A673 (cell line): ENCODE data around the gene CXXC1. TPM values are rescaled to one million over a fixed set of nuclear protein-coding genes. Genes with fewer than 3 reads are reported as not detected.

Source experiments
- BruUV-seq: library from RNA; stranded (reverse); fragments of 400-500 nt; replicated peaks from 2 replicates; lab custom pipeline; 2021; lab: Mats Ljungman, UMichigan
- CTCF ChIA-PET: fragments of 300-600 bp; sonication (Branson Sonifier 250); formaldehyde crosslinking; loops from one replicate; lab custom pipeline; 2022; ENCODE audit warnings: antibody characterized with exemption; lab: Charles Lee
- POLR2A ChIA-PET: fragments of 300-600 bp; sonication (Branson Sonifier 250); formaldehyde crosslinking; loops from one replicate; lab custom pipeline; 2022; ENCODE audit warnings: antibody characterized with exemption; ENCODE audit not compliant: low non-redundant PET; lab: Charles Lee
- DNase-seq: peaks from one replicate; pipeline ENCODE4 v3.0.0-alpha.2; 2015; ENCODE audit warnings: low spot score
- H3K27ac ChIP-seq: fragments of 200-600 bp; sonication (generic); 2 replicates; pipeline ENCODE4 v1.5.1; 2016; ENCODE audit warnings: mixed run types, low read depth, mild to moderate bottlenecking, mixed read lengths, antibody characterized with exemption, low read length; ENCODE audit not compliant: poor library complexity, severe bottlenecking
- H3K27me3 ChIP-seq: fragments of 200-600 bp; sonication (generic); replicated peaks from 2 replicates; pipeline ENCODE4 v1.6.1; 2017; ENCODE audit warnings: mixed run types, low read depth, mild to moderate bottlenecking, mixed read lengths, antibody characterized with exemption, low read length; ENCODE audit not compliant: insufficient read depth, poor library complexity
- H3K36me3 ChIP-seq: fragments of 200-600 bp; sonication (generic); 2 replicates; pipeline ENCODE4 v1.6.1; 2016; ENCODE audit warnings: mixed run types, mild to moderate bottlenecking, mixed read lengths, antibody characterized with exemption, low read length; ENCODE audit not compliant: insufficient read depth, poor library complexity, severe bottlenecking
- H3K4me1 ChIP-seq: fragments of 200-600 bp; sonication (generic); 2 replicates; pipeline ENCODE4 v1.6.1; 2017; ENCODE audit warnings: mixed run types, mild to moderate bottlenecking, mixed read lengths, antibody characterized with exemption, low read length; ENCODE audit not compliant: insufficient read depth, poor library complexity, severe bottlenecking
- H3K4me3 ChIP-seq: fragments of 200-600 bp; sonication (generic); 2 replicates; pipeline ENCODE4 v1.5.1; 2016; ENCODE audit warnings: low read depth, mixed run types, mild to moderate bottlenecking, mixed read lengths, low read length; ENCODE audit not compliant: poor library complexity, severe bottlenecking
- H3K9me3 ChIP-seq: fragments of 200-600 bp; sonication (generic); 2 replicates; pipeline ENCODE4 v1.6.1; 2016; ENCODE audit warnings: mixed run types, low read depth, mild to moderate bottlenecking, mixed read lengths, antibody characterized with exemption, low read length; ENCODE audit not compliant: poor library complexity, severe bottlenecking
- EZH2 ChIP-seq: fragments of 200-600 bp; sonication (generic); IDR thresholded peaks from 2 replicates; pipeline ENCODE4 v1.6.1; 2017; ENCODE audit warnings: borderline replicate concordance, low read depth, mild to moderate bottlenecking, mixed read lengths, antibody characterized with exemption, low read length; ENCODE audit not compliant: poor library complexity, severe bottlenecking
- intact Hi-C: fragments of 100-400 bp; cut with micrococcal nuclease; formaldehyde crosslinking; loops from one replicate; pipeline ENCODE4 v1.10.0; 2022; ENCODE audit not compliant: unreplicated experiment
- total RNA-seq: library from RNA; stranded (reverse); gene quantifications from 2 replicates; pipeline ENCODE4 v1.2.3, GENCODE V29; 2021
- TF ChIP-seq, protein P1 (sequence below): fragments of 300-800, 200-600 bp; sonication (generic); conservative IDR thresholded peaks from 2 replicates; pipeline ENCODE4 v1.5.1; 2017; ENCODE audit warnings: low read depth, mild to moderate bottlenecking, antibody characterized with exemption, low read length, moderate library complexity, mixed read lengths

Gene CXXC1
- total RNA-seq, 1 experiment from 2014 or later: 94.5 TPM

DNA sequence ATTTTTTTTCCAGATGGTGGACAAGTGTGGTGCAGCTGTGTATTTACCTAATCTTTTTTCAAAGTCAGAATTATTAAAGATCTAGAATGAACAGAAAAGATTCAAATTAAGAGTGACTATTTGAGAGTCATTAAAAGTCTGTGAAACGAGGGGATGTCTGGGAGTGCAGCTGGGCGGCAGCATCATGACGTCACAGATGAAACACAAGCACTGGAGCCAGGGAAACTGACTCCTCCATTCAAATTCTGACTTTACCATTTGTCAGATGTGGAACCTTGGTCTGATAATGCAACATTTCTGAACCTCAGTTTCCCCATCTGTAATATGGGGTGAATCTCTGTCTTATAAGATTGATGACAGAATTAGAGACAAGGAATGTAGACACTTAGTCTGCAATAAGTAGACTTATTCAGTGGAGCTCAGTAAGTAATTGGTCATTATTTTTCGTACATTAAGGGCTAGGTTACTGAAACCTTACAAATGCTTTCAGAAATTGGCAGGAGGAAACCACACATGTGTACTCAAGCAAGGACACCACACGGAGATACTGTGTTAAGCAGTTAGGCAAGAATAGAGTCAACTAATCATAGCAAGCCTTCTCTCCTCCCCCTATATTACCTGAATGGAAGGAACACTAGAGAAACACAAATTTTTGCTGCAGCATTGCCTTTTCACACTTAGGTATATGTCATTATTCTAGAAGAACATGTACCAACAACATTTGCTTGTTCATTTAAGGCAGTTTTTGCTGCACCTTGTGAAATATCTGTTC, 27.8 kb upstream of the CXXC1 start:
- Histone ChIP-seq H3K27ac (no peak overlapping the region), H3K27me3 (peaks cover 35% of the 10 kb centered on the region), H3K4me3 (no peak overlapping the region), H3K9me3 (no peaks in the 10 kb centered on the region), H3K4me1 (no peaks in the 10 kb centered on the region), H3K36me3 (no peaks in the 10 kb centered on the region)
- ChIA-PET CTCF (no interaction called here), POLR2A (no interaction called here)
- TF ChIP-seq EZH2: no peak
- TF ChIP-seq, protein P1, sequence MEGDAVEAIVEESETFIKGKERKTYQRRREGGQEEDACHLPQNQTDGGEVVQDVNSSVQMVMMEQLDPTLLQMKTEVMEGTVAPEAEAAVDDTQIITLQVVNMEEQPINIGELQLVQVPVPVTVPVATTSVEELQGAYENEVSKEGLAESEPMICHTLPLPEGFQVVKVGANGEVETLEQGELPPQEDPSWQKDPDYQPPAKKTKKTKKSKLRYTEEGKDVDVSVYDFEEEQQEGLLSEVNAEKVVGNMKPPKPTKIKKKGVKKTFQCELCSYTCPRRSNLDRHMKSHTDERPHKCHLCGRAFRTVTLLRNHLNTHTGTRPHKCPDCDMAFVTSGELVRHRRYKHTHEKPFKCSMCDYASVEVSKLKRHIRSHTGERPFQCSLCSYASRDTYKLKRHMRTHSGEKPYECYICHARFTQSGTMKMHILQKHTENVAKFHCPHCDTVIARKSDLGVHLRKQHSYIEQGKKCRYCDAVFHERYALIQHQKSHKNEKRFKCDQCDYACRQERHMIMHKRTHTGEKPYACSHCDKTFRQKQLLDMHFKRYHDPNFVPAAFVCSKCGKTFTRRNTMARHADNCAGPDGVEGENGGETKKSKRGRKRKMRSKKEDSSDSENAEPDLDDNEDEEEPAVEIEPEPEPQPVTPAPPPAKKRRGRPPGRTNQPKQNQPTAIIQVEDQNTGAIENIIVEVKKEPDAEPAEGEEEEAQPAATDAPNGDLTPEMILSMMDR: no peak
- no peak for DNase-seq
- no TSS peak for BruUV-seq
- intact Hi-C loops: no loop called here

GRCh38 chr18:50313873-50314460, 26.5 kb upstream of the CXXC1 start:
- DNase-seq: no peak
- intact Hi-C loops: no loop called here
- Histone ChIP-seq H3K4me3 (no peak overlapping the region), H3K36me3 (no peaks in the 10 kb centered on the region), H3K9me3 (no peaks in the 10 kb centered on the region), H3K27me3 (peaks cover 21% of the 10 kb centered on the region), H3K27ac (no peak overlapping the region), H3K4me1 (no peaks in the 10 kb centered on the region)
- CTCF ChIA-PET: no interaction called here
- POLR2A ChIA-PET: no interaction called here
- BruUV-seq: no TSS peak
- TF ChIP-seq, protein P1: no peak
- TF ChIP-seq EZH2: no peak

DNA sequence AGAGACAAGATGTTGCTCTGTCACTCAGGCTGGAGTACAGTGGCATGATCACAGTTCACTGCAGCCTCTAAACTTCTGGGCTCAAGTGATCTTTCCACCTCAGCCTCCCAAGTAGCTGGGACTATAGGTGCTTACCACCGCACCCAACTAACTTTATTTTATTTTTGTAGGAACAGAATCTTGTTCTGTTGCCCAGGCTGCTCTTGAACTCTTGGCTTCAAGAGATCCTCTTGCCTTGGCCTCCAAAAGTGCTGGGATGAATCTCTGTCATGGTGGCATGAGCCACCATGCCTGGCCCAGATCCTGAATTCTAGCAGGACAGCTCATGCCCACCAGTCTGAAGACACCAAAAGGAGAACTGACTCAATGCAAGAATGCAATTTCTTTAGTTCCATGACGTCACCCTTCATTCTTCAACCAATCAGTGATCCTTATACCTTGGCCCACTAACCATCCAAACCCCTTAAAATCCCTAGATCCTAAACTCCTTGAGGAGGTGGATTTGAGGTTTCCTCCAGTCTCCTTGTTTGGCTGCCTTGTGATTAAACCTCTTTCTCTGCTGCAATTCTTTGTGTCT, 25.6 kb upstream of the CXXC1 start:
- ChIA-PET CTCF (no interaction called here), POLR2A (no interaction called here)
- no peaks in the 10 kb centered on the region for H3K4me1 ChIP-seq
- DNase-seq: no peak
- H3K9me3 ChIP-seq: no peaks in the 10 kb centered on the region
- no TSS peak for BruUV-seq
- no peaks in the 10 kb centered on the region for H3K36me3 ChIP-seq
- no peak for TF ChIP-seq EZH2
- TF ChIP-seq, protein P1: no peak
- intact Hi-C loops: no loop called here
- H3K27me3 ChIP-seq: peaks cover 16% of the 10 kb centered on the region
- H3K27ac ChIP-seq: no peak overlapping the region
- no peak overlapping the region for H3K4me3 ChIP-seq
